CD1c-positive myeloid dendritic cell (primary cell): ENCODE measurements around the gene EEF1A1.

Experiments
- DNase-seq: peaks from one replicate; pipeline ENCODE4 v3.0.0-alpha.2; 2016; ENCODE audit errors: extremely low spot score

EEF1A1 gene

GRCh38 chr6:73505142-73505541, 15.7 kb downstream of the EEF1A1 start:
- no peak for DNase-seq

DNA sequence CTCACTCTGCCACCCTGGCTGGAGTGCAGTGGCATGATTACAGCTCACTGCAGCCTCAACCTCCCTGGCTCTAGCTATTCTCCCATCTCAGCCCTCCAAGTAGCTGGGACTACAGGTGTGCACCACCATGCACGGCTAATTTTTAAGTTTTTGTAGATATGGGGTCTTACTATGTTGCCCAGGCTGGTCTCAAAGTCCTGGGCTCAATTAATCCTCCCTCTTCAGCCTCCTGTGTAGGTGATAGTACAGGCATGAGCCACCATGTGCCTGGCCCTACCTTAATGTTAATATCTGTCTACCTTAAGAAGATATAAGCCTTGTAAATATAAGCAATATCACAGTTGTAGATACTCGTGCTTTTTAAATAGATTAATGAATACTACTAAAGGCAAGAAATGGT, 16.7 kb downstream of the EEF1A1 start:
- no peak for DNase-seq

- peak; percentile 71 for DNase-seq
Observed at GRCh38 chr6:73503027-73503772, 17.6 kb downstream of the EEF1A1 start.

DNA sequence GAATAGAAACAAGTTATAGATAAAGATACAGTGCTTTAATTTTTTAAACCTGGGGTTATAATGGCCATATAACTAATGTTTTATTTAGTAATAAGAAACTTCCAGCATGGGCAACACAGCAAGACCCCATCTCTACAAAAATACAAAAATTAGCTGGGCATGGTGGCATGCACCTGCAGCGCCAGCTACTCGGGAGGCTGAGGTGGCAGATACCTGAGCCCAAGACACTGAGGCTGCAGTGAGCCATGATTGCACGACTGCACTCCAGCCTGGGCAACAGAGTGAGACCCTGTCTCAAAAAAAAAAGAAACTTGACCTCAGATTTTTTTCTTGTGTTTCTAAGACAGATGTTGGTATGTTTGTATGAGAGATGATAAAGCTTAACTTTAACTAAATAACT, 22.9 kb downstream of the EEF1A1 start:
- no peak for DNase-seq

DNA sequence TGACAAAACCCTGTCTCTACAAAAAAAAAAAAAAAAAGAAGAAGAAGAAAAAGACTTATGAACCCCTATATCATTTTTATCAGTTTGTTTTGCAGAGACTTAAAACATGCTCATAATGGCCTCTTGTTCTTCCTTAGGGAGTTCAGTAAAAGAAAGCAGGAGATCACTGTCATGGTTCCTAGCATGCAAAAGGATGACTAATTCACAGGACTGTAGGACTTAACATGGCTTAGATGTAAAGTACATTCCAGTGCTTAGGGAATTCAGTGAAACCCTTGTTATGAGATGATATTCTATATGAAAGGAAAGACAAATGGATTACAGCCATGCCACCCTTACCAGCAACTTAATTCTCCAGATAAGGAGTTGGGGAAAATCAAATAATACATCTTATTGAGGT, 29.5 kb downstream of the EEF1A1 start:
- no peak for DNase-seq

DNA sequence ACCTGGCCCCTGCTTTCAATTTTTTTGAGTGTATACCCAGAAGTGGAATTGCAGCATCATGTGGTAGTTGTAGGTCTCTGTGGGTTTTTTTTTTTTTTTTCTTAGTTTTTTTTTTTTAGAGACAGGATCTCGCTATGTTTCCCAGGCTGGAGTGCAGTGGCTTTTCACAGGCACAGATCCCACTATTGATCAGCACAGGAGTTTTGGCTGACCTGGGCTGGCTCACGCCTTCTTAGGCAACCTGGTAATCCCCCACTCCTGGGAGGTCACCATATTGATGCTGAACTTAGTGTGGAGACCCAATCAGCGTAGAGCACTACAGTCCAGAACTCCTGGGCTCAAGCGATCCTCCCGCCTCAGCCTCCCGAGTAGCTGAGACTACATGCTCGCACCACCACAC, 33.4 kb downstream of the EEF1A1 start:
- no peak for DNase-seq

DNA sequence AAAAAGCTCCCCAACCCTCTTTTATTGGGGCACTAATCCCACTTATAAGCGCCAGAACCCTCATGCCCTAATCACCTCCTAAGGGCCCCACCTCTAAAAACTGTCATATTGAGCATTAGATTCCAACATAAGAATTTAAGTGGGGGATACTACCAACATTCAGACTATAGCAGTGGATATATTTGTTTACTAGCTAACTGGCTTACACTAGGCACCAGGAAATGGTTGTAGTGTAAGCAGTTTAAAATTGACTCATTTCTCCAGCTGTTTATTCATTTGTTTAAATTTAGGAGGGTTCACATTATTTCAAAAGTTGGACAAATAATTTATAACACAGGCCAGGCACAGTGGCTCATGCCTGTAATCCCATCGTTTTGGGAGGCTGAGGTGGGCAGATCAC, 36.4 kb downstream of the EEF1A1 start:
- no peak for DNase-seq

DNA sequence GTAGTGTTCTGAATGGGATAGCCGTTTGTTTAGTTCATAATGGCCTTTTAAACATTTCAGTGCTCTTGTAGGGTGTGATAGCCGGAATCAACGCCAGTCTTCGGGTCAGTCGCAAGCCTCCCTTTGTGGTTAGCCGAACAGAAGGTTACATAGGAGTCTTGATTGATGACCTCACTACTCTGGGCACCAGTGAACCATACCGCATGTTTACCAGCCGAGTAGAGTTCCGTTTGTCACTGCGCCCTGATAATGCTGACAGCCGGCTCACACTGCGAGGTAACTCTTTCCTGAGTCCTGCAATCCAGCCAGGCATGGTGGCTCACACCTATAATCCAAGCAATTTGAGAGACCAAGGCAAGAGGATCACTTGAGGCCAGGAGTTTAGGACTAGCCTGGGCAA, 38.9 kb downstream of the EEF1A1 start:
- no peak for DNase-seq

- DNase-seq, result no peak
Observed at GRCh38 chr6:73477407-73477806, 43.4 kb downstream of the EEF1A1 start.

- no peak for DNase-seq
Observed at GRCh38 chr6:73476723-73477122, 44.1 kb downstream of the EEF1A1 start.

- peak; percentile 75 for DNase-seq
Observed at GRCh38 chr6:73471686-73472290, 49.0 kb downstream of the EEF1A1 start.
